B cell (primary cell): Measurements from ENCODE around the gene OR9K2. TPM values are rescaled to one million over a fixed set of nuclear protein-coding genes. Genes with fewer than 3 reads are reported as not detected.
A peak's percentile ranks its signal among the peaks of the same experiment; 100 is the strongest.

Experiments
- ATAC-seq: fragments of 200-7000 bp; cut with Tn5 transposase; one replicate; pipeline ENCODE4 v1.10.0; 2021; ENCODE audit warnings: low read depth, mild to moderate bottlenecking, moderate number of reproducible peaks, moderate library complexity
- CTCF ChIA-PET: fragments of 350-600 bp; sonication (Branson Sonifier 250); formaldehyde crosslinking; loops from one replicate; lab custom pipeline; 2021; ENCODE audit warnings: antibody characterized with exemption, inconsistent platforms; lab: Charles Lee
- POLR2A ChIA-PET: fragments of 350-600 bp; sonication (Branson Sonifier 250); formaldehyde crosslinking; loops from one replicate; lab custom pipeline; 2021; ENCODE audit warnings: antibody characterized with exemption; lab: Charles Lee
- DNase-seq: peaks from one replicate; pipeline ENCODE4 v3.0.0; 2013
- H2AFZ ChIP-seq: 2 replicates; pipeline ENCODE4 v1.6.1; 2012; ENCODE audit warnings: mild to moderate bottlenecking, low read depth, low read length; ENCODE audit not compliant: insufficient read depth, poor library complexity, severe bottlenecking
- H3K27ac ChIP-seq, 2 donors: 1 replicate in 1 of 2; 2 replicates in 1 of 2; pipeline ENCODE4 v1.5.1; 2012 to 2013; ENCODE audit warnings: low read length in 2 of 2, mild to moderate bottlenecking in 2 of 2, moderate library complexity in 1 of 2
- H3K27me3 ChIP-seq, 4 experiments: fragments of 200-600 bp in 1 of 4; sonication (generic) in 1 of 4; replicated peaks in 1 of 4; 1 replicate in 2 of 4; 2 replicates in 2 of 4; pipeline versions ENCODE4 v1.6.1 to v1.7.0; 2013 to 2016; ENCODE audit warnings: low read length in 3 of 4, mild to moderate bottlenecking in 2 of 4, mixed read lengths in 1 of 4, moderate library complexity in 1 of 4; ENCODE audit not compliant: insufficient read depth in 4 of 4, control insufficient read depth in 3 of 4; ENCODE audit errors: control extremely low read depth in 1 of 4
- H3K36me3 ChIP-seq, 2 experiments: replicated peaks in 1 of 2; 1 replicate in 1 of 2; 2 replicates in 1 of 2; pipeline versions ENCODE4 v1.6.1 to v1.7.1; 2013; ENCODE audit warnings: low read length in 1 of 2; ENCODE audit not compliant: insufficient read depth in 2 of 2, control insufficient read depth in 1 of 2; ENCODE audit errors: control extremely low read depth in 1 of 2, extremely low read depth in 1 of 2
- H3K4me1 ChIP-seq, 2 donors: fragments of 200-600 bp in 1 of 2; sonication (generic) in 1 of 2; 1 replicate in 1 of 2; 2 replicates in 1 of 2; pipeline versions ENCODE4 v1.5.1 to v1.6.1; 2013 to 2017; ENCODE audit warnings: low read length in 2 of 2; ENCODE audit not compliant: control insufficient read depth in 2 of 2, insufficient read depth in 2 of 2
- H3K4me2 ChIP-seq: replicated peaks from 2 replicates; pipeline ENCODE3; 2012; ENCODE audit warnings: mild to moderate bottlenecking, low read depth, low read length; ENCODE audit not compliant: poor library complexity, severe bottlenecking
- H3K4me3 ChIP-seq, 5 experiments: fragments of 200-600 bp in 1 of 5; sonication (generic) in 1 of 5; 1 replicate in 3 of 5; 2 replicates in 2 of 5; pipeline versions ENCODE4 v1.5.1 to v1.7.0; 2011 to 2016; ENCODE audit warnings: low read length in 4 of 5, mild to moderate bottlenecking in 4 of 5, low read depth in 2 of 5, control low read depth in 1 of 5, moderate library complexity in 1 of 5; ENCODE audit not compliant: insufficient read depth in 1 of 5; ENCODE audit errors: control extremely low read depth in 1 of 5, extremely low read depth in 1 of 5
- H3K79me2 ChIP-seq: fragments of 200-600 bp; sonication (generic); one replicate; pipeline ENCODE4 v1.6.0; 2016; ENCODE audit warnings: low read length; ENCODE audit not compliant: control insufficient read depth, insufficient read depth
- H3K9ac ChIP-seq: fragments of 200-600 bp; sonication (generic); 2 replicates; pipeline ENCODE4 v1.6.1; 2017; ENCODE audit warnings: mild to moderate bottlenecking, low read length, moderate library complexity
- H3K9me3 ChIP-seq, 3 donors: one replicate each; pipeline versions ENCODE4 v1.6.1 to v1.7.1; 2013; ENCODE audit warnings: low read length in 2 of 3; ENCODE audit not compliant: control insufficient read depth in 2 of 3, insufficient read depth in 1 of 3; ENCODE audit errors: control extremely low read depth in 1 of 3
- H4K20me1 ChIP-seq: 2 replicates; pipeline ENCODE4 v1.6.0; 2012; ENCODE audit warnings: mild to moderate bottlenecking, low read length; ENCODE audit not compliant: insufficient read depth, control insufficient read depth, poor library complexity, severe bottlenecking
- H3K27ac Mint-ChIP-seq: one replicate; pipeline ENCODE4 v1.8.0; 2021; ENCODE audit warnings: mixed read lengths
- H3K27me3 Mint-ChIP-seq: one replicate; pipeline ENCODE4 v1.8.0; 2021; ENCODE audit warnings: mixed read lengths
- H3K4me1 Mint-ChIP-seq: one replicate; pipeline ENCODE4 v1.8.0; 2021; ENCODE audit warnings: mixed read lengths
- H3K4me3 Mint-ChIP-seq: one replicate; pipeline ENCODE4 v1.8.0; 2021; ENCODE audit warnings: mixed read lengths
- H3K9me3 Mint-ChIP-seq: one replicate; pipeline ENCODE4 v1.8.0; 2022; ENCODE audit warnings: mixed read lengths; ENCODE audit not compliant: insufficient read depth
- CTCF ChIP-seq: fragments of 200-600 bp; IDR thresholded peaks from one replicate; pipeline ENCODE4 v1.8.0; 2022; ENCODE audit warnings: antibody characterized with exemption, mild to moderate bottlenecking
- EZH2 ChIP-seq: IDR thresholded peaks from 2 replicates; pipeline ENCODE4 v1.6.1; 2012; ENCODE audit warnings: borderline replicate concordance, low read depth, mild to moderate bottlenecking, moderate library complexity, low read length; ENCODE audit not compliant: insufficient read depth, poor library complexity, severe bottlenecking
- WGBS: methylation state at CpG from one replicate; pipeline ENCODE4 v1.1.5; 2013; ENCODE audit warnings: missing lambda C conversion rate; ENCODE audit not compliant: insufficient coverage; 5-methylcytosine and 5-hydroxymethylcytosine counted together
- intact Hi-C: fragments of 100-400 bp; cut with micrococcal nuclease; formaldehyde crosslinking; loops from one replicate; pipeline ENCODE4 v1.10.0; 2022
- polyA plus RNA-seq: library from polyadenylated mRNA; depleted of rRNA; stranded (reverse); fragments of >200 nt; gene quantifications from 2 replicates; pipeline ENCODE4 v1.2.3, GENCODE V29; 2012
- total RNA-seq, 2 donors: library from RNA; stranded (reverse); fragments of 120-200 nt in 1 of 2; gene quantifications; 1 replicate in 1 of 2; 2 replicates in 1 of 2; pipeline versions ENCODE4 v1.2.3 to v1.2.4, GENCODE V29; 2013 to 2022

Gene OR9K2
- total and polyA plus RNA-seq, 2 donors (not counting 1 experiment from before 2014, with no cell fraction given), result not detected

GRCh38 chr12:55132816-55133215 is 6.6 kb downstream of the OR9K2 start:
- Mint-ChIP-seq H3K27ac (no peak overlapping the region), H3K4me1 (no peaks in the 10 kb centered on the region), H3K27me3 (peaks cover 41% of the 10 kb centered on the region), H3K9me3 (peaks cover 2% of the 10 kb centered on the region), H3K4me3 (no peak overlapping the region)
- no peak overlapping the region for H3K9ac ChIP-seq
- H3K27ac ChIP-seq, result no peak overlapping the region
- peaks cover 0 to 3% (median 0%) of the 10 kb centered on the region in 3 donors for H3K9me3 ChIP-seq
- no peak overlapping the region for H3K4me3 ChIP-seq
- ATAC-seq (no peak), DNase-seq (no peak)
- no peak overlapping the region for H2AFZ ChIP-seq
- intact Hi-C loops, result no loop called here
- H4K20me1 ChIP-seq, result no peaks in the 10 kb centered on the region
- ChIA-PET CTCF (interaction anchor here (2.3 kb wide), 1 partner anchor 10 kb away, joined by 6 read pairs; no protein-coding TSS in a partner anchor), POLR2A (no interaction called here)
- peak; percentile 6 for TF ChIP-seq CTCF
- TF ChIP-seq EZH2, result no peak
- H3K36me3 ChIP-seq, result no peaks in the 10 kb centered on the region
- peaks cover 0 to 26% (median 9%) of the 10 kb centered on the region in 4 experiments for H3K27me3 ChIP-seq
- no peaks in the 10 kb centered on the region for H3K4me1 ChIP-seq
- 100% methylated on average over 1 of the region's 1 CpG for WGBS
- H3K4me2 ChIP-seq, result no peak overlapping the region
- no peaks in the 10 kb centered on the region for H3K79me2 ChIP-seq

DNA sequence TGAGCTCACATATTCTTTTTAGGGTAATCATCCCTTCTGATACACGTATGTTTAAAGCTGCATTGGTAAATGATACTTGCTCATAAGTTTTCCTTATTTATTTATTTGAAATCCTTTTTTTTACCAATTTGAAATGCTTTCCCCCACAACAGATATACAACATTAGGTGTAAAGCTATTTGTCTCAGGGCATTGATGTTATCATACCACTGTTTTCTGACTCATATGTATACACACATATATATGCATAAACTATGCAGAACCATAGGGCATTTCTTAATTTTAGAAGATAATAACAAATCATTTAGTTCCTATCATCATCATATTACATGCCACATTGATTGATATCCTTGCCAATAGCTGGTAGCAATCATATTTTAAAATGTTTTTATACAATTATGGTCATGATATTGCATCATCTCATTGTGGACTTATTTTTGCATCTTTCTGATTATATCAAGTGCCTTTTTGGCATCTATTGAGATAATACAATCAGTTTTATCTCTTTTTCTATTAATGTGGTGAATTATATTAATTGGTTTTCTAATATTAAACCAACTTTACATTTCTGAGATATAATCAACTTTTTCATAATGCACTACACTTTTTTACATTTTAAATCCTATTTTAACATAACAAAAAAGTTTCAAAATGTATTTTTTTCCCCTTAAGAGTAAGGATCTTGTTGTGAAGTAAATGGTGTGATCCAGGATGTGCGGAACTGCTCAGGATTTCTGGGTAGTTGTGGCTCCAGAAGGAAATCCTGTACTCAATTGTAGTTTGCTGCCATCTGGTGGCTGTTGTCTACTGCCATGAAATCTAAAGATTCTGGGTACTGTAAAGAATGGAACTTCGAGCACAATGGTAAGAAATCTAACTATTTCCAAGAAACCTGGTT is 16.7 kb downstream of the OR9K2 start:
- Histone ChIP-seq H3K4me2 (no peak overlapping the region), H3K36me3 (no peaks in the 10 kb centered on the region), H3K9ac (no peak overlapping the region), H3K27me3 (no peaks in the 10 kb centered on the region), H2AFZ (no peak overlapping the region), H3K27ac (no peak overlapping the region), H4K20me1 (no peaks in the 10 kb centered on the region), H3K4me1 (no peaks in the 10 kb centered on the region), H3K9me3 (no peaks in the 10 kb centered on the region), H3K79me2 (no peaks in the 10 kb centered on the region), H3K4me3 (no peak overlapping the region)
- ChIA-PET POLR2A (no interaction called here), CTCF (interaction anchor here (0.9 to 1.9 kb wide), 15 partner anchors 8 to 476 kb away, joined by 3 to 32 read pairs (median 6); partner anchors contain the start of genes MUCL1 and TESPA1)
- no peak overlapping the region for H3K27ac Mint-ChIP-seq
- no CpG with 5 or more reads among the region's 3 CpGs for WGBS
- TF ChIP-seq CTCF, result peak; percentile 93
- no peak for TF ChIP-seq EZH2
- no peak overlapping the region for H3K4me3 Mint-ChIP-seq
- no peaks in the 10 kb centered on the region for H3K9me3 Mint-ChIP-seq
- H3K4me1 Mint-ChIP-seq, result no peaks in the 10 kb centered on the region
- H3K27me3 Mint-ChIP-seq, result peaks cover 8% of the 10 kb centered on the region
- intact Hi-C loops, result loop anchor here (1.0 to 2.0 kb wide), 4 partner anchors 70 to 441 kb away; no protein-coding TSS in a partner anchor
- peak; percentile 59 for DNase-seq
- ATAC-seq, result no peak
